H1 (cell line): ENCODE data around the gene CCL1. TPM values are rescaled to one million over a fixed set of nuclear protein-coding genes. Genes with fewer than 3 reads are reported as not detected.

Experiments used
- CTCF ChIA-PET: fragments of 300-600 bp; sonication (Branson Sonifier 250); formaldehyde crosslinking; loops from one replicate; lab custom pipeline; 2021; ENCODE audit not compliant: partially characterized antibody; lab: Charles Lee
- POLR2A ChIA-PET: fragments of 300-600 bp; sonication (Branson Sonifier 250); formaldehyde crosslinking; loops from one replicate; lab custom pipeline; 2021; ENCODE audit warnings: inconsistent platforms; ENCODE audit not compliant: partially characterized antibody; lab: Charles Lee
- DNase-seq, 2 experiments: peaks; one replicate each; pipeline versions ENCODE4 v3.0.0 to v3.0.0-alpha.2; 2010 to 2022; ENCODE audit warnings: low spot score in 2 of 2, low read depth in 1 of 2, mixed read lengths in 1 of 2
- FAIRE-seq: peaks from 2 replicates; lab custom pipeline; 2011; peaks lifted over from hg19 to GRCh38; lab: Jason Lieb, UNC
- H2AFZ ChIP-seq: 2 replicates; pipeline ENCODE4 v1.8.1; 2012; ENCODE audit warnings: low read length, inconsistent platforms
- H2AK5ac ChIP-seq: 2 replicates; pipeline ENCODE4 v1.6.1; 2013; ENCODE audit warnings: low read depth, low read length
- H2BK120ac ChIP-seq: replicated peaks from 2 replicates; pipeline ENCODE3; 2013; ENCODE audit warnings: low read depth, low read length, inconsistent platforms
- H2BK12ac ChIP-seq: 2 replicates; pipeline ENCODE4 v1.6.1; 2013; ENCODE audit warnings: low read depth, low read length
- H2BK15ac ChIP-seq: 2 replicates; pipeline ENCODE4 v1.6.1; 2013; ENCODE audit warnings: low read length
- H2BK20ac ChIP-seq: 2 replicates; pipeline ENCODE4 v1.6.1; 2013; ENCODE audit warnings: low read length
- H2BK5ac ChIP-seq: 2 replicates; pipeline ENCODE4 v1.6.1; 2013; ENCODE audit warnings: low read depth, low read length
- H3K14ac ChIP-seq: 2 replicates; pipeline ENCODE4 v1.6.1; 2013; ENCODE audit warnings: inconsistent platforms; ENCODE audit not compliant: insufficient read length
- H3K18ac ChIP-seq: 2 replicates; pipeline ENCODE4 v1.6.1; 2013; ENCODE audit warnings: low read length; ENCODE audit errors: extremely low read depth
- H3K23ac ChIP-seq: 2 replicates; pipeline ENCODE4 v1.6.1; 2013; ENCODE audit warnings: inconsistent platforms; ENCODE audit not compliant: insufficient read length
- H3K23me2 ChIP-seq: 2 replicates; pipeline ENCODE4 v1.6.1; 2013; ENCODE audit warnings: low read depth, low read length
- H3K27ac ChIP-seq: 2 replicates; pipeline ENCODE4 v1.6.1; 2011; ENCODE audit warnings: low read depth, low read length, inconsistent platforms
- H3K27me3 ChIP-seq, 4 experiments: replicated peaks in 1 of 4; 1 replicate in 1 of 4; 2 replicates in 3 of 4; pipeline versions ENCODE4 v1.6.1 to v1.8.1; 2011 to 2013; ENCODE audit warnings: low read length in 3 of 4, mild to moderate bottlenecking in 3 of 4, inconsistent platforms in 2 of 4, mixed read lengths in 2 of 4, moderate library complexity in 1 of 4; ENCODE audit not compliant: control insufficient read depth in 3 of 4, insufficient read depth in 3 of 4; ENCODE audit errors: extremely low read depth in 1 of 4
- H3K36me3 ChIP-seq, 4 experiments: 2 replicates each; pipeline versions ENCODE4 v1.6.1 to v1.8.1; 2011 to 2013; ENCODE audit warnings: mild to moderate bottlenecking in 4 of 4, low read length in 3 of 4, moderate library complexity in 2 of 4, control low read depth in 1 of 4, inconsistent platforms in 1 of 4; ENCODE audit not compliant: insufficient read depth in 4 of 4, control insufficient read depth in 2 of 4
- H3K4ac ChIP-seq: replicated peaks from 2 replicates; pipeline ENCODE3; 2013; ENCODE audit warnings: low read length, low read depth, mixed read lengths, inconsistent platforms; ENCODE audit not compliant: insufficient read length
- H3K4me1 ChIP-seq, 4 experiments: replicated peaks in 1 of 4; 1 replicate in 1 of 4; 2 replicates in 3 of 4; pipeline versions ENCODE4 v1.6.1 to v1.8.1; 2011 to 2013; ENCODE audit warnings: low read length in 3 of 4, inconsistent platforms in 2 of 4, mixed read lengths in 1 of 4; ENCODE audit not compliant: insufficient read depth in 4 of 4, control insufficient read depth in 3 of 4
- H3K4me2 ChIP-seq, 2 experiments: 2 replicates each; pipeline versions ENCODE4 v1.6.1 to v1.8.1; 2011 to 2013; ENCODE audit warnings: low read depth in 2 of 2, low read length in 2 of 2, control low read depth in 1 of 2, inconsistent platforms in 1 of 2, mild to moderate bottlenecking in 1 of 2; ENCODE audit not compliant: insufficient read depth in 1 of 2
- H3K4me3 ChIP-seq, 4 experiments: fragments of 200-600, 300-600 bp in 1 of 4; sonication (generic), shearing (Covaris generic), sonication (Bioruptor Twin) in 1 of 4; 2 replicates each; pipeline versions ENCODE4 v1.5.1 to v1.8.1; 2011 to 2016; ENCODE audit warnings: low read length in 4 of 4, low read depth in 3 of 4, control low read depth in 2 of 4, inconsistent platforms in 2 of 4, mild to moderate bottlenecking in 2 of 4, mixed read lengths in 1 of 4, moderate library complexity in 1 of 4; ENCODE audit not compliant: insufficient read depth in 2 of 4; ENCODE audit errors: extremely low read depth in 1 of 4
- H3K56ac ChIP-seq: replicated peaks from 2 replicates; pipeline ENCODE3; 2013; ENCODE audit warnings: low read depth, mild to moderate bottlenecking, mixed read lengths, low read length, inconsistent platforms; ENCODE audit not compliant: insufficient read length
- H3K79me1 ChIP-seq: 2 replicates; pipeline ENCODE4 v1.6.1; 2013; ENCODE audit warnings: low read depth, low read length, control low read depth
- H3K79me2 ChIP-seq, 2 experiments: 2 replicates each; pipeline versions ENCODE4 v1.6.1 to v1.8.1; 2012 to 2013; ENCODE audit warnings: low read length in 2 of 2, mild to moderate bottlenecking in 2 of 2, inconsistent platforms in 1 of 2; ENCODE audit not compliant: insufficient read depth in 2 of 2, control insufficient read depth in 1 of 2
- H3K9ac ChIP-seq, 4 experiments: replicated peaks in 1 of 4; 1 replicate in 1 of 4; 2 replicates in 3 of 4; pipeline versions ENCODE4 v1.6.1 to v1.8.1; 2011 to 2013; ENCODE audit warnings: low read depth in 3 of 4, low read length in 3 of 4, control low read depth in 2 of 4, mild to moderate bottlenecking in 2 of 4, moderate library complexity in 2 of 4, inconsistent platforms in 1 of 4; ENCODE audit errors: extremely low read depth in 1 of 4
- H3K9me3 ChIP-seq, 2 experiments: 2 replicates each; pipeline versions ENCODE4 v1.6.1 to v1.8.1; 2012 to 2013; ENCODE audit warnings: mild to moderate bottlenecking in 2 of 2, moderate library complexity in 2 of 2, control low read depth in 1 of 2, inconsistent platforms in 1 of 2, low read depth in 1 of 2, low read length in 1 of 2, mixed read lengths in 1 of 2; ENCODE audit not compliant: insufficient read depth in 2 of 2
- H4K20me1 ChIP-seq, 2 experiments: replicated peaks in 1 of 2; 2 replicates each; pipeline versions ENCODE3 to v1.8.1; 2011 to 2013; ENCODE audit warnings: inconsistent platforms in 2 of 2, low read length in 2 of 2, mild to moderate bottlenecking in 1 of 2; ENCODE audit not compliant: insufficient read depth in 2 of 2, control insufficient read depth in 1 of 2
- H4K5ac ChIP-seq: 2 replicates; pipeline ENCODE4 v1.6.1; 2013; ENCODE audit warnings: low read length, low read depth, mixed read lengths, inconsistent platforms; ENCODE audit not compliant: insufficient read length
- H4K8ac ChIP-seq: 2 replicates; pipeline ENCODE4 v1.8.0; 2013; ENCODE audit warnings: mild to moderate bottlenecking, moderate library complexity, low read length, inconsistent platforms; ENCODE audit not compliant: insufficient read depth; ENCODE audit errors: extremely low read depth
- H4K91ac ChIP-seq: replicated peaks from 2 replicates; pipeline ENCODE3; 2013; ENCODE audit warnings: low read length, mixed read lengths, inconsistent platforms; ENCODE audit not compliant: insufficient read length
- HDAC2 ChIP-seq, 2 experiments: fragments of 300-600 bp in 1 of 2; sonication (generic) in 1 of 2; IDR thresholded peaks; 2 replicates each; pipeline ENCODE4 v1.6.1; 2011 to 2012; ENCODE audit warnings: low read depth in 2 of 2, low read length in 2 of 2, mild to moderate bottlenecking in 2 of 2, moderate library complexity in 2 of 2, borderline replicate concordance in 1 of 2, inconsistent platforms in 1 of 2
- MAX ChIP-seq: IDR thresholded peaks from 2 replicates; pipeline ENCODE4 v1.6.1; 2012; ENCODE audit warnings: inconsistent platforms
- RAD21 ChIP-seq, 2 experiments: IDR thresholded peaks in 1 of 2; conservative IDR thresholded peaks in 1 of 2; 2 replicates each; pipeline ENCODE4 v1.6.1; 2011; ENCODE audit warnings: low read depth in 2 of 2, low read length in 2 of 2, improper control_type of control experiment in 1 of 2, inconsistent platforms in 1 of 2, mild to moderate bottlenecking in 1 of 2, moderate library complexity in 1 of 2
- SP4 ChIP-seq: IDR thresholded peaks from 2 replicates; pipeline ENCODE4 v1.6.1; 2012; ENCODE audit warnings: low read length, inconsistent platforms
- WGBS, 2 experiments: shearing (Covaris generic) in 1 of 2; methylation state at CpG; one replicate each; pipeline versions ENCODE4 v1.1.6 to v1.1.7; 2013 to 2015; ENCODE audit warnings: low lambda C conversion rate in 2 of 2, mixed read lengths in 2 of 2, inconsistent platforms in 1 of 2, low coverage in 1 of 2, missing lambda C conversion rate in 1 of 2; ENCODE audit not compliant: insufficient replicate concordance in 2 of 2, insufficient coverage in 1 of 2, insufficient read length in 1 of 2; ENCODE audit errors: extremely low coverage in 1 of 2, missing lambda C conversion rate in 1 of 2; 5-methylcytosine and 5-hydroxymethylcytosine counted together
- polyA plus RNA-seq, 7 experiments: library from polyadenylated mRNA; depleted of rRNA in 3 of 7; stranded (reverse) in 5 of 7; unstranded in 2 of 7; fragments of >200 nt in 5 of 7; fragments of 200-250 nt in 2 of 7; gene quantifications; 1 replicate in 5 of 7; 2 replicates in 1 of 7; 4 replicates in 1 of 7; pipeline versions ENCODE4 v1.2.1 to v1.2.3, GENCODE V29; 2011 to 2013; ENCODE audit warnings: missing spikeins in 2 of 7, mixed read lengths in 2 of 7
- total RNA-seq: library from RNA; stranded (reverse); fragmentation: NEBNext Ultra II Directional; extraction: Animal tissue kit (Norgen Biotek cat#: 25700); gene quantifications from 2 replicates; pipeline ENCODE4 v1.2.1, GENCODE V29; 2021

The CCL1 gene
- total and polyA plus RNA-seq, 2 of the 8 experiments (the other 6 are each of a cell fraction or from before 2014, with no cell fraction given), result not detected

GRCh38 chr17:34393401-34393800 is 30.4 kb upstream of the CCL1 start:
- Histone ChIP-seq H3K9ac (no peak overlapping the region), H2BK12ac (no peak overlapping the region), H2BK120ac (no peak overlapping the region), H3K9me3 (no peaks in the 10 kb centered on the region), H2BK5ac (no peak overlapping the region), H3K14ac (no peak overlapping the region), H4K5ac (no peak overlapping the region), H3K4me2 (no peak overlapping the region), H3K23ac (no peak overlapping the region), H4K20me1 (no peaks in the 10 kb centered on the region), H3K4me1 (peaks cover 0 to 2% (median 0%) of the 10 kb centered on the region in 4 experiments; a peak in 2 of 7 replicates), H3K56ac (no peak overlapping the region), H2BK20ac (no peak overlapping the region), H3K79me2 (no peaks in the 10 kb centered on the region), H3K27ac (no peak overlapping the region), H3K23me2 (no peaks in the 10 kb centered on the region), H3K27me3 (no peaks in the 10 kb centered on the region; a peak in 1 of 7 replicates), H3K4ac (no peak overlapping the region), H3K18ac (no peak overlapping the region), H3K79me1 (no peaks in the 10 kb centered on the region), H2AFZ (no peak overlapping the region), H4K91ac (no peak overlapping the region), H3K4me3 (no peak overlapping the region), H2AK5ac (no peak overlapping the region), H2BK15ac (no peak overlapping the region), H3K36me3 (no peaks in the 10 kb centered on the region), H4K8ac (no peak overlapping the region)
- FAIRE-seq, result no peak
- TF ChIP-seq HDAC2 (IDR thresholded peaks at IDR 0.05; ENCODE audit: borderline replicate concordance in 1 of 2, low read depth in 2 of 2, low read length in 2 of 2) (no peak), MAX (no peak), RAD21 (IDR thresholded peaks at IDR 0.05 in 1 of 2, conservative IDR thresholded peaks at IDR 0.05 in 1 of 2; ENCODE audit: low read depth in 2 of 2, low read length in 2 of 2) (no peak), SP4 (no peak)
- WGBS, 2 experiments, result 90% methylated on average over 3 of the region's 3 CpGs; no CpG with 5 or more reads in 1 of the 2 experiments
- CTCF ChIA-PET, result interaction anchor here (1.1 to 2.7 kb wide), 2 partner anchors 20 to 32 kb away, joined by 3 to 14 read pairs; partner anchors contain the start of gene CCL1
- POLR2A ChIA-PET, result no interaction called here
- DNase-seq, result no peak
